Fibroblast of skin of back (primary cell): ENCODE results near the gene INPP5A.

Experiments
- DNase-seq: peaks from one replicate; pipeline ENCODE4 v3.0.0-alpha.2; 2013

INPP5A gene

DNA sequence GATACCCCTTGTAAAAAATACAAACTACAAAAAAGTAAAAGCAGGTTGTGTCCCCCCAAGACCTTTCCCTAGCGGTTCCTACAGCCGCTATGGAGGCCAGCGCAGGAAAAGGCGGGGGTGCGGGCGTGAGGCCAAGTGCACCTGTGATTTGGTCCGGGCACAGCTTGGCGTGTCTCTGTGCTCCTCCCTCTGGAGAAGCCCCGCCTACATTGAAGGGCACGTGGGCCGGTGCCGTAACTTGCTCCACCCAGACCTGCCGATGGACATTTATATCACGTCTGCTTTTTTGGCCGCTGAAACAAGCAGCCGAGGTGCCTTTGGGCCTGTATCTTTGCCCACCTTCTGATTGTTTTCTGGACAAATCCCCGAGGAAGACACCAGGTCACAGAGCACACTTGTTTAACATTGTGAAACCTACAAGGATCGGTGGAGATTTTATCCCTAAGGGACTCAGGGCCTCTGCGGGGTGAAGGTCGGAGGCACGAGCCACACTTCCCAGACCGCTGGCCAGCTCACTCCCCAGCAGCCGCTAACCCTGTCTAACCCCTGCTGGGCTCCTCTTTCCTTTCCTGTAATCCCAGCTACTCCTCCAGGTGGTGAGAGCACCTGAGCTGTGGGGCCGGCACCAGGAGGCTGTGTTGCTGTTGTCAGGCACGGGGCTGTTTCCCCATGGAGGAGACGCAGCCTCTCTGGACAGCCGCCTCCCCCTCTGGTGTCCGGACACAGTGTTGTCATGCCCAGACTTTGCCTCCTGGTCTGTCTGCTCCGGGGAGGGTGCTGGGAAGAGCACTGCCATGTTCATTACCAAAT is 18.8 kb upstream of the INPP5A start:
- no peak for DNase-seq

DNA sequence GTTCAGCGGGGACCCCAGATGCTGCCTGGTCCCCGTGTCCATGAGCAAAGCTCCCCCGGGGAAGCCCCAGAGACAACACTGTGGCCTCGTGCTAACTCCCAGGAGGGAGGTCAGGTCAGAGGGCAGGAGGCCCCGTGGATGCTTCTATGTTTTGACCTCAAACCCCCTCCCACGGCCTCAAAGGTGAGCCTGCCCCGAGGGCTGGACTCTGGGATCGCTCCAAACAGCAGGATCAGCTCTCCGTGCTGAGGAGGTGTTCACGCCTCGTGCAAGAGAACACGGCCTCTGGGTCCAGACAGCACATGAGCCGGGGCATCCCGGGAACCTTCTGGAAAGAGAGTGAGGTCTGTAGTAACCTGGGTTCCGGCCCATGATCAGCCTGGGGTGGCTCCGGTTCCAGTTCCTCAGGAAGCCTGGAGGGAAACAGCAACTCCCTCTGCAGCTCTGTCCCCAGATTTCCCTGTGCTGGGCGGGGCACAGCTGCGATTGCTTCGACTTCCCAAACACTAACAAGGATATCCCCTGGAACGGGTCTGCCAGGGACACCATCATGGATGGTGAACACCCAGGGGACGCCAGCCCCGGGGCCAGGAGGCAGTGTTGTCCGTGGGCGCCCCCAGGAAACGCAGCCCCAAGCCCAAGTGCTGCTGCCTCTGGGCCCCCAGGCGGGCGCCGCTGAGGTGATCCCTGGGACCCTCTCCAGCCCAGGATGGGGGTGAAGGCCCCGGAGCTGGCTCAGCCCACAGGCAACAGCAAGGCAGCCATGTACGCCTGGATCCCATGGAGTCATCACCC is 18.0 kb upstream of the INPP5A start:
- no peak for DNase-seq

DNA sequence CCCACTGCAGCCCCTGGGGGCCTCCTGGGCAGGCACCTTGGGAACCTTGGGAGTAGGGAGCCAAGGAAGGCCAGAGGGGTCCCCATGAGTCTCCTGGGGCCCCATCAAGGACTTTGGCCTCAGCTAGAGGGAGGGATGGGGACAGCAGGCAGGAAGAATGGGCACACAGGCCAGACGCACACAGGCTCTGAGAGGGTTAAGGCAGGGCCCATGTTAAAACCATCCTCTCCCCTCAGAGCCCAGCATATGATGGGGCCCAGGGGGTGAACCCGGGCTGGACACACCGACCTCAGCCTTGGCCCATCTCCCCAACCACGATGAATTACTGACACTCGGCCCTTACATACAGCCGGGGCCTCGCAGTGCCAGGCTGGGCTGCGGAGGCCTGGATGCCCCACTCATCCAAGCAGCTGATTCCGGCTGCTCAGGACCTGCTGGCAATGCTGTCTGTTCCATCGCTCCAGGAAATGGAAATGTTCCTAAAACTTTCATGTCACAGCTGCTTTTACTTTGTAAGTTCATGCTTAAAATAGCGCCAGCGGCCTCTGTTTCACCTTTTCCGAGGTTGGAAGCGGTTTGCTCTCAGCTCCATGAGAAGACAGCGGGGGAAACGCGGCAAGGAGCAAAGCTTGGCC is 17.3 kb upstream of the INPP5A start:
- DNase-seq: peak; percentile 61

DNA sequence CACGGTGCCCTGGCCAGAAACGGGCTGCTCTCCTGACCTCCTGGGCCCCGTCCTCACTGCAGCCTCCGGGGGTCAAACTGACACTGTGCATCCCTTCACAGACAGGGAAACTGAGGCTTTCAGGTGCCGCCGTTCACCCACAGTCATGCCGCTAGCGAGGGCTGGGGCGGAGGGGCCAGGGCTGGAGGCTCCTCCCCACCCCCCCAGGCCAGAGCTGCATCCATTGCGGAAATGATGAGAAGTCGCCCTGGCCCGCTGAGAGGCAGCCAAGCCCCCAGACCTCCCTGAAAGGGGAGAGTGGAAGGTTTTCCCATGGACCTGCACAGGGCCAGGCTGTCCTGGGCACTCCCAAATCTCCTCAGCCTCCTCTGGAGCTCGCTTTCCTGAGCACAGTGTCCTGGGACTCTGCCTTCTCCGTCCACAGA is 16.5 kb upstream of the INPP5A start:
- DNase-seq: no peak

DNA sequence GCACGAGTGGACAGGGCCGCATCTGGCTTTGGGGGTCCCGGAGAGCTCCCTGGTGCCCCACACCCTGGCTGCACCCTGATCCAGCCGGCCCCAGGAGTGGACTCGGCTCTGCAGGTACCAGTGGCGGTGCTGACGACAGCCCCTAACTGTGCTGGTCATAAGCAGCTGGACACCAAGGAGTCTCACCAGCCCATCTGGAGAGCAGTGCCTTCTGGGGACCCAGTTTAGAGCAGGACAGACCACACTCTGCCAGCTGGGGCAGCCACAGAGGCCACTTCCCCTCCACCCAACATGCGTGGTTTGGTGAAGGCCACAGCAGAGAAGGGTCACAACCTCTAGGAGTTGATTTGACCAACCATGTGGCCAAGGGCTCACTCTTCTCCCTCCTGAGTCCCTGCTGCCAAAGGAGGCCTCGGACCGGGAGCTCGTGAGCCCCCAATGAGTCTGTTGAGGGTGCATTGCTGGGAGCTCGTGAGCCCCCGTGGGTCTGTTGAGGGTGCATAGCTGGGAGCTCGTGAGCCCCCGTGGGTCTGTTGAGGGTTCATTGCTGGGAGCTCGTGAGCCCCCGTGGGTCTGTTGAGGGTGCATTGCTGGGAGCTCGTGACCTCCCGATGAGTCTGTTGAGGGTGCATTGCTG is 16.0 kb upstream of the INPP5A start:
- no peak for DNase-seq

DNA sequence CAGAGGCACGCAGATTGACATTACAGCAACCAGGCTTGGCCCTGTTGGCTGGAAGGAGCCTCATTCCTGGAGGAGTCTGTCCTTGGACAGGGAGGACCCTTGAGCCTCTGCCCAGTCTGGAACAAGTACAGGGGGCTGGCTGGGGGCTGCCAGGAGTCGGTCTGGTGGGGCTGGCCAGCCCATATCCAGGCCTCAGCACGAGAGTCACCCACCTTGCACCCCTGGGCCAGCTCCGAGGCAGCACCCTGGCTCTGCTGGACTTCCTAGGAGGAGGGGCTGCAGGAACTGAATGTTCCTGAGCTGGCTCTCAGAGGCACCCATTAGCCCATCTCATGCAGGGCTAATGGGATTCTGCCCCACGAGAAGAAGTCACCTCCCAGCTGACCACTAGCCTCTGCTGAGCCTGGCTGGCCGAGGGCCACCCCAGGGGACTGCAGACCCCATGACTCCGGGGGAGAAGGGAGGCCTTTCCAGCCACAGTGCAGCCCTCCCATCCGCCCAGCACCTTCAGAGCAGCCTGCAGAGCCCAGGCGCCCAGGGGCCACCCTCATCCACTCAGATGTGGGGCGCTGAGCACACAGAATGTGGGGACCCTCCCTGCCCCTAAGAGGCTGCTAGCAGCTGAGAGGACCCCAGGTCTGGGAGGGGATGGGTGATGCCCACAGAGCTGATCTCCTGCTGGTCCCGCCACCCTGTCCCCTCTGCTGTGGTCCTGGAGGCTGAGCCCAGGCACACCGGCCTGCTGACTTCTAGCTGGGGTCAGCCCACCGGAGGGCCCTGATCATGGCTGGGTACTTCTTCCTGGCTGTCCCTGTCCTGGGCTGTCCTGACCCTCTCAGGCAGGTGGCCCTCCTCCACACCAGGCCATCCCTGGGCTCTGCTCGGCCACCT is 14.8 kb upstream of the INPP5A start:
- no peak for DNase-seq

DNA sequence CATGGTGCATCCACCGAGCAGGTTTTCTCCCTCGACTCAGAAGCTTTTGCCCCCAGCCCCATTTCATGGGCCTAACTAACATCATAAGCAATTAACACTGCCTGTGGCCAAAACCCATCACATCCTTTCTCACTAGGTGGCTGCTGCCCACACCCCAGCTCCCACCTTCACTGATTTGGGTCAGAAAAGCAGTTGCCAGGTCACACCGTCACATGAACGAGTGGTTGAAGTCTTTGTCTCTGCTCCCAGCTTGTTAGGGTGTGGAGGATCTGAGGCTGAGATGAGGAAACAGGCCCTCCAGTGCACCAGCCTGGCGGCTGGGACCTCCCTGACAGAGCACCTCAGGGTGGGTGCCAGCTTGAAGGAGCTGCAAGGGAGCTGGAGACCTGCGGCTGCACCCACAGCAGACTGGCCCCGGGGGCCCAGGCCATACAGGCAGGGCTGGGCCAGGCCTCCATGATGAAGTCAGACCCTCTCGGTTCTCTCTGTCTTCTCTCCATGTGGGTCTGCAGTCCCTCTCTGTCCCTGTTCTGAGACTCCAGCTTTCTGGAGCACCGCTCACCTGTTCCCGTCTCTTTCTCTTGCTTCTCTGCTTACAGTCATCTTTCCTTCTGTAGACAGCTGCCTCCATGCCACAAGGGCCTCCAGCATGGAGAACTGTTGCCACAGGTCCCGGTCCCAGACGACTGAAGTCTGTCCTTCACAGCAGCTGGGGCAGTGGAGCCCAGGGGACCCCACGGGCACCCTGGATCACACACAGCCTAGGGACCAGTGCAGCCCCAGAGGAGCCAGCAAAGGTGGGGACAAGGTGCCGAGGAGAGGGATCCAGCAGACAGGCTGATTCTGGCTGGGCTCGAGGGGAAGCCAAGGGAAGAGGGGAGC is 13.8 kb upstream of the INPP5A start:
- DNase-seq: no peak

DNA sequence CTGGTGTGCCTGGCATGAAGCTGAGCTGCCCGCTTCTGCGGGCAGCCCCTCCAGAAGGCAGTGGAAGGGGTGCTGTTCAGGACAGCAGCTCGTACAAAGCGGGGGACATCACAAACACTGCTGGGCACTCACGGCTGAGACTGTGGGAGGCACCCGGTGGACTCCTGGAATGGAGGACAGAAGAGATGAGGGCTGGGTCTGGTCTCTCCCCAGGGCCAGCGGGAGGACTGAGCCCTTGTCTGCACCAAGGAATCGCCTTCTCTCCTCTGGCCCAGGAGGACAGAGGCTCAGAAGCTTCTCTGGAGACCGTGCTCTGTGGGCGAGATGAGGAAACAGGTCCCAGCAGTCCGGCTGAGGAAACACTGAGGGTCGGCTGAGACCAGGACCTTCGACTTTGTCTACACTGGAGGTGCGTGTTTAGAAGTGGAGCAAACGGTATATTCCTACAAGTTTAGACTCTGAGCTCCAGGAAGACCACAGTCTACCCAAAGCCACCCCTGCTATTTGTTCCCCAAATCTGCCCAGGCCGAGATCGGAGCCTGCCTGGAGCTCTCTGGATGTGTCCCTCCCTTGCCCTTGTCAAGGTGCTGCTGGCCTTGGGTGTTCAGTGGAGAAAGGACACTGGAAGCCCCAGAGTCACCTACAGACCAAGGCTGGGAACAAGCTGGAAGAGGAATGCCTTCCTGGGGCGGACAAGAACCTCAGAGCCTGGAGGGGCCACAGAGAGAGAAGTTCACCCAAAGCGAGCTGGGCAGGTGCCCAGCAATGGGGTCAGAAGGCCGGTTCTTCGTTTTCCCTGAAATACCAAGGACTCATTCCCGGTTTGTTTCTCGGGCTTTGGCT is 12.9 kb upstream of the INPP5A start:
- no peak for DNase-seq

DNA sequence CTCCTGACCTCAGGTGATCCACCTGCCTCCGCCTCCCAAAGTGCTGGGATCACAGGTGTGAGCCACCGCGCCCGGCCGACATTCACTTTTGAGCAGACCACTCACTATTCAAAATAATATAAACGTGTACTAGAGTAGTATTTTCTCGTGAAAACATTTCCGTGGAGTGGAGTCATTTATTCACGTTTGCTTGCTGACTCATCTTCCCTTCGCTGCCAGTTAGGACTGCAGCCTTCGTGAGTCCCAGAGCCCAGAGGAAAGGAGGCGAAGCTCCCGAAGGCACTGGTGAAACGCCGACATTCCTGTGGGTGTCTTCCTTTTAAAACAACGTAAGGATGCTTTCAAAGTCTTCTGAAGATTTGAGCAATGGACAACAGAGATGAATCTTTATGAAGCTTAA is 10.9 kb upstream of the INPP5A start:
- peak; percentile 87 for DNase-seq

DNA sequence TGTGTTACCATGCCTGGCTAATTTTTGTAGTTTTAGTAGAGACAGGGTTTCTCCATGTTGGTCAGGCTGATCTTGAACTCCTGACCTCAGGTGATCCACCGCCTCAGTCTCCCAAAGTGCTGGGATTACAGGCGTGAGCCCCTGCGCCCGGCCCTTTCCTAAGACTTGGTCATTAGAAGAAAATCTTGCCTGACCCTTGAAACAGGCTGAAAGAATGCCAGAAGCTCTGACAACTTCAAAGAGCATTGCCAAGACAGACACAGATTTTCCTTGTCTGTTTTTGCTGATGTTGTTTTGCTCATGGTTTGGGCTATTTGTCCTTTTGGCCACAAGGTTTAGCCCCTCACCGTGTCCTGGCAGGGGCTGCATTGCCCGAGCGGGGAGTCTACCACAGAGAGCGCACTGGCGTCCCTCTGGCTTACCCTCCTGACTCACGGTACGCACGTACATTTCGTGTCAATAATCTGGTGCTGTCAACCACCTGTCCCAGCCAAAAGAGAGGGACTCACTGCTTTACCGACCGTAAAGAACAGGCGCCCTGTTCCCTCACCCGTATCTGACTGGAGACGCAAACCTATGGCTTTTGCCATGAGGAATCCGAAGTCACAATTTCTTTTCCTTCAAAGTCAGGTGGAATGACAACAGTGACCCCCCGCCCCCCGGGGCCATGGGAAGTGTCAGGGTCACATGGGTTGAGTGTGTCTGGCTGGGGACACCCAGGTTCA is 10.1 kb upstream of the INPP5A start:
- no peak for DNase-seq

DNA sequence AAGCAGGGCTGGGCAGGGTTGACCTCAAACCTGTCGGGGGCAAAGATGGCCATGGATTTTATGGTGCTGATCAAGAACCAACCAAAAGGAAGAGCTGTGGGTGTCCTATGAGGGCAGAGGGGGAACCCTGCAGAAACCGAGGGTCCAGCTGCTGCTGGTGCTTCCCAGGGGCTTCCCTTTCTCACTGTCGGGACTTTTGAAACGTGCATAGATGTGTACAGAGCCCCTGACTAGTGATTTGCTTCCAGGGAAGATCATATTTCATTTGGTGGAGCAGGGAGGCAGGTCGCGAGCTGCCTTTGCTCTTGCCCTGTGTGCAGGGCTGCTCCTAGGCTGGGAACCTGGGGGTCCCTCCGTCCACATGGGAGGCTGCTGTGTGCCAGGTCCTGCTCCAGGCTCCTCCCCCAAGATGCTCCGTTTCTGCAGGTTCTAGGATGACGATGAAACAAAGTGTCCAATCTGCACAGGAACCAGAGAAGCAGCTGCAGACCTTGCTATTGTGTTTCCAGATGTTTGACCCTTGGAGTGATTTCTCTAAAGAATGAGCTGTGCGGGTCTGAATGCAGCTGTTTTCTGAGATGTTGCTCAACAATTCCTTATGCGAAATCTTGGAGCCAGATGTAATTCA is 9.4 kb upstream of the INPP5A start:
- no peak for DNase-seq

DNA sequence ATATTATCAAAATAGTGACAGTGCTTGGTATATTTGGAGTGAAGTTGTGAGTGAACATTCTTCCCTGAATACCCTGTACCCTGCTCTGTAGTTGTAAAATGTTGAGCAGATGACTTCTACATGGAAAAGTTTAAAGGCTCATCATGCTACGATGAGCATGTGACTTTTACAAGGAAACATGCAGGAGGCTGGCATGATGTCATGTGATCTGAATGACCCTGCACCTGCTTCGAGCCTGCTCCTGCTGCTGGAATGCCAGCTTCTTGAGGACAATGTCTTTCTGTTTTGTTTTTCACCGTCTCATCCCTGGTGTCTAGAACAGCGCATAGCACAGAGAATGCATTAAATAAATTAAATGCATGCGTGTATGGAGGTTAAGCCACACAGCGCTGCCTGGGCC is 5.4 kb upstream of the INPP5A start:
- no peak for DNase-seq

DNA sequence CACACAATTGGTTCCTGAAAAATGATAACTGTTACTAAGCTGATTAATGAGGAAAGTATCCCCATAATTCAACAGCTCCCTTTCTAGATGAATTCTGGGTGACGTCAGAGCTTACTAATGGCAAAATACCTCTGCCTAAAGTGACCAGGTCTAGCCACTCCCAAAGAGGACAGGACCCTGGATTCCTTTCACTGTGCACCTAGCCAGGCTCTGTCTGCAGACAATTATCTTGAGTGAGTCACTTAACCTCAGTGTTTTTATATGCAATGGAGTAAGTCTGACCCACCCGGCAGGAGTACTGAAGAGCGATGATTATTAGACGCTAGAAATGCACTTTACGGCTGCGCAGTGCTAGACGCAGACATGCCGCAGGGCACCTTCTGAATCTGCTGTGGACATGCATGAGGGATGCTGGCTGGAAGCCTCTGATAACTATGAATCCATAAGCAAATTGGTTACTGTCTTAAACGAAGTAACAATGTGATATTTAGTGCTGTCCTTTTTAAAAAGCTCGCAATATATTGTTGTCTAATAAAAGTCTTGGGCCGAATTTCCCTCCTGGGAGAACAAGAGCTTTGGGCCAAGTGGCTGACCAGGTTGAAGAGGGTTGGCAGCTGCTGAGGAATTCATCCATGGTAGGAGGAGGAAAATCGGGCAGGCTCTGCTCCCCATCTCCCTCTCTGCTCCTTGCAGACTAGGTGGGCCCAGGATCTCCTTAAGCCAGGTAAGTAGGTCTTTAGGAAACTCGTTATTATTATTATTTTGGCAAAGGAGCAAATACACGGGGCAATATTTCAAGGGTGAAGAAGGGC is 4.6 kb upstream of the INPP5A start:
- DNase-seq: peak; percentile 88

DNA sequence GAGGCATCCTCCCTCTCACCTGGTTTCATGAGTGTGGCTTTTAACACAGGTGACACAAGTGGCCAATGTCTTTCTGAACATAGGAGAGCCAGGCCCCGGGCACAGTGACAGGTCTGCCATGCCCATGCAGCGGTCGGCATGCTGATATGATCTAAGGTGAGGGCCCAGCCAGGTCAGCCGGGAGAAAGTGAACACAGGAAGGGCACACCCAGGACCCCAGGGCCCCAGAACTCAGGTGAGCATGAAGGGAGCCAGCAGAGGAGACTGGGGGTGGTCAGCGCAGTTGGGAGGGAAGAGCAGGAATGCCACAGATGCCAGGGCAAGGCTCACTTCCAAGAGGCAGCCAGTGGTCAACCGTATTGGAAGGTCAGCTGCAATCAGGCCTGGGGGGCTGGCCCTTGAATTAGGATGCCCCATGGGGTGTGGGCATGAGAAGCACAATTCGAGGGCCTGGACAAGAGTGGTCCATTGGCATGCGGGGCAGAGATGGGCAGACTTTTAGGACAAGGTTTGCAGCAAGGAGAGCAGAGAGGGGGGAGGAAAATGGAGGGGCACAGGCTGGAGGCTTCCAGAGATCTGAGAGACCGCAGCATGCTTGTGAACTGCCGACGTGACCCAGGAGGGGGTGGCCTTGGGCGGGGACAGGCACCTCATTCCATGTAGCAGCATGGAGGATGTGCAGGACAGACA is 3.9 kb upstream of the INPP5A start:
- DNase-seq: no peak

DNA sequence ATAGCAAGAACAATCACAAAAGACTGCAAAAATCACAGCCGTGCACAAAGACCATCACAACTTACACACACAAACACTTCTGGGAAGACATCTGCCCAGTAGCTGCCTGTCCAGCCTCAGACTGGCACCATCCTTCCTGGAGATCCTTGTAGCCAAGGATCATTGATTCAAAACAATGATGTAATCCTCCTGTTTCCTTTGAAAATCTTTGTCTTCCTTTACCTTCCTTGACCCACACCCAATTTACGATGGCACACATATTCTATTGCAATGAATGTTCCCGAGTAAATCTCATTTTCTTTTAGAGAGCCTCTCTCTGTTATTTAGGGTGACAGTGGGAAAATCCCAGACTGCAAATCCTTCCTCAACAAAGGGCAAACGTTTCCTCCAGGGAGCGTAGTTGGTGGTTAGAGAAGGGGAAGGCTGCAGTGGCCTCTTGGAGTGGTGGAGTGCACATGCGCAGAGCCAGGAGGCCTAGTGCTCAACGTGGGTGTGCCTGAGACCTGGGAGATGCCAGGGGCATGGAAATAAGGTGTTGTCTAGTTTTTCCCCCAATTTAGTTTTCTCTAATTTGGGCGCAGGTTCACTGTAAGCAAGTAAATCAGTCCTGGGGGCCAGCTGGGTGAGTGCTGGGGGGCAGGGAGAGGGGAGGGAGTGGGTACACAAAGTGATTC is 3.1 kb upstream of the INPP5A start:
- DNase-seq: no peak

DNA sequence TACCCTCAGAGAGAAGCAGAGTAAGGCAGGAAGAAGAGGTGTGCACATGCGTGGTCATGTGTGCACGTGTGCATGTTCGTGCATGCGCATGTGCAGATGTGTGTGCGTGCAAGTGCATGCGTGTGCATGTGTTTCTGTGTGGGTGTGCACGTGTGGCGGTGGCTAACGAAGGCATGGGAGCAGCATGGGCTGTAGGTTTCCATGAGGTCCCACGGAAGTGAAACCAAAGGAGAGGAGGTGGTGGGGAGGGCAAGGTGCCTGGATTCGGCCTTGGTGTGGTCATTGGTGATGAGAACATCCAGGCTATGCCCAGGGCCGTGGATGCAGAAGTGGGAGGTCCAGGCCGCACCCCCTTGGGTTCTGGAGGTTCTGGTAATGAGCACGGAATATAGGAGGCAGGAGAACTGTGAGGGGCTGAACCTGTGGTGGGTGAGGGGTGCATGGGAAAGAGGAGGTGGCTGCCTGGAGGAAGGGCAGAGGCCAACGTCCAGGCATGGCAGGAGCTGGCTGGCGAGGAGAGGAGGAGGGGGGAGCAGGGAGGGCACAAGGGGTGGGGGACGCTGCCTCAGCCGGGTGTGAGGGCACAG is 2.4 kb upstream of the INPP5A start:
- DNase-seq: no peak
